GM21619 (cell line): ENCODE data around the gene ZC3H15.
"Not testable (repeated sequence)": the region's sequence is repeated elsewhere in the genome, so short reads cannot be mapped to it uniquely, and the experiment has no call there.

Source experiments
- ATAC-seq: cut with Tn5 transposase; IDR thresholded peaks from one replicate; pipeline ENCODE4 v1.9.1; 2021; ENCODE audit not compliant: unreplicated experiment

Gene ZC3H15

DNA sequence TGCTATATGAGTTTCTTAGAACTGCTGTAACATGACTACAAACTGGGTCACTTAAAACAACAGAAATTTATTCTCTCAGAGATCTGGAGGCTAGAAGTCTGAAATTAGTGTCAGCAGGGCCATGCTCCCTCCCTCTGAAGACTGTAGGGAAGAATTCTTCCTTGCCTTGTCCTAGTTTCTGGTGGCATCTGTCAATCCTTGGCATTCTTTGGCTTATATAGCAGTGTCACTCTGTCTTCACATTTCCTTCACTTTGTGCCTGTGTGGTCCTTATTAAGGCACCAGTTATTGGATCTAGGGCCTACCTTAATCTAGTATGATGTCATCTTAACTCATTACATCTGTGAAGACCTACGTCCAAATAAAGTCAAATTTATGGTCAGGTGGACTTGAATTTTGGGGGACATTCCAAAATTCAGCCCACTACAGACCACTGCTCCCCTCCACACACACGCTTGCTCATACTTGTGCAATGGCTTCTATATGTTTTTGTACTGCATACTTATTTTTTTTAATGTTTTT, 7.6 kb downstream of the ZC3H15 start:
- ATAC-seq = no peak

DNA sequence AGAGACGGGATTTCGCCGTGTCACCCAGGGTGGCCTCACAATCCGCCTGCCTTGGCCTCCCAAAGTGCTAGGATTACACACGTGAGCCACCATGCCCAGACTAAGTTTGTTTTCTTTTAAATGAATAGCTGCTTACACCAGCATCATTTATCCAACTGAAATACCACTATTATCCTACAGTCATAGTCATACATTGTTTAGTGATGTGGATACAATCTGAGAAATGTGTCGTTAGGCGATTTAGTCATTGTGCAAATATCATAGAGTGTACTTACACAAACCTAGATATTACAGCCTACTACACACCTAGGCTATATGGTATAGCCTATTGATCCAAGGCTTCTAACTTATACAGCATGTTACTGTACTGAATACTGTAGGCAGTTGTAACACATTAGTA, 10.3 kb downstream of the ZC3H15 start:
- ATAC-seq = no peak

DNA sequence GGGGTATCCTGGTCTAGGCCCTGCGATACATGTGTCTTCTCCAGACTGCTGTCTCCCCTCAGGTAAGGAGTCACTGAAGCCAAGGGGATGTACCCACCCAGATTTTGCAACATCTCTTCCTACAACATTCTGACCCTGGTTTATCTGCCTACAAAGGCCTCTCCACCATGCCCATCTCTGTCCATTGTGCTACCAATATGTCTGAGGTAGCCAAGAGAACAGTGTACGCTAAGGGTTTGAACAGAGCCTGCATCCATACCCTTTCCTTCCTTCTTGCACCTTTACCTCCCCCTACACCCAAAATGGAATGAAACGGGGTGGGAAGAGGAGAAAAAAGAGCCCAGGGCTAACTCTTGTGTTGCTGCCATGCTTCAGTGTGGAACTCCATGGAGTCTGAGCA, 11.9 kb downstream of the ZC3H15 start:
- ATAC-seq = no peak

DNA sequence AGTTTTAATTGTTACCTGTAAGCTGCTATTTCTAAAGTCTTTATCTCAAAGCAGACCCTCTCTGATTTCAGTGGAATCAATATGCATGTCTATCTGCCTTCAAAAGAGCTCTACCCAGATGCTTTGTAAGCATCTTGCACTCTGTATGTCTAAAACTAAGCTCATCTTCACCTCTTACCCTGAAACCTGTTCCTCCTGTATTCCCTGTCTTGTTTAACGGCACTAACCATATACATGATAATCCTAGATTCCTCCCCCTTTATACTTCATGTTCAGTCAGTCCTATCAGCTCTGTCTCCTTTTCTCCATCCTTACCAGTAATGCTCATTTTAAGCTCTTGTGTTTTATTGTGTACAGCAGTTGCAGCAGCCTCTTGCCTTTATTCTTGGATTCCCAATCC, 12.8 kb downstream of the ZC3H15 start:
- ATAC-seq = no peak

DNA sequence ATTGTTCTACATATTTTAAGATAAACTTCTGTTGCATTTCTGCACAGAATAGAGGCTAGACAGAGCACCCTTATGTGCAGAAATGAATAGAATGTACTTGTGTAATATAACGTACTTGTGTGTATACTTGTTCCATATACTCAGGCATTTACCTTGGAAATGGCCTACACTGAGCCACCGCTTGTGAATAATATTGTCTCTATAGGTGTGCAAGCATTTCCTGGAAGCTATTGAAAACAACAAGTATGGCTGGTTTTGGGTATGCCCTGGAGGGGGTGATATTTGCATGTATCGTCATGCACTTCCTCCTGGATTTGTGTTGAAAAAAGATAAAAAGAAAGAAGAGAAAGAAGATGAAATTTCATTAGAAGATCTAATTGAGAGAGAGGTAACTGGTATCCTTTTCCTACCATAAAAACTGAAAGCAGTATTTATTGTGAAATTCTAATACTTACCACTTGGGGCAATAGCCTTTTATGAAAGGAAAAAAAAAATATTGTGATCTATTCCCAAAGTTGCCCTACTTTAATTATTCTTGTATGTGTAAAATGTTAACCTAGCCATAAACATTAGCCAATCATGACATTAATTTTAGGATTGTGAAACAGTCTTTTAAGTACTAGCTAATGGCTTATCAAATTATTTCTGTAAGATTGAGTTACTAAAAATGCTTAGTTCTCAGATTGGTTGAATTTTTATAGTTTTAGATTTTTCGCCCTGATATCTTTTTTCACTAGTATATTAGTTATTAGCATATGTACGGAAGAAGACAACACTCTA, 18.0 kb downstream of the ZC3H15 start:
- ATAC-seq = peak; percentile 50

DNA sequence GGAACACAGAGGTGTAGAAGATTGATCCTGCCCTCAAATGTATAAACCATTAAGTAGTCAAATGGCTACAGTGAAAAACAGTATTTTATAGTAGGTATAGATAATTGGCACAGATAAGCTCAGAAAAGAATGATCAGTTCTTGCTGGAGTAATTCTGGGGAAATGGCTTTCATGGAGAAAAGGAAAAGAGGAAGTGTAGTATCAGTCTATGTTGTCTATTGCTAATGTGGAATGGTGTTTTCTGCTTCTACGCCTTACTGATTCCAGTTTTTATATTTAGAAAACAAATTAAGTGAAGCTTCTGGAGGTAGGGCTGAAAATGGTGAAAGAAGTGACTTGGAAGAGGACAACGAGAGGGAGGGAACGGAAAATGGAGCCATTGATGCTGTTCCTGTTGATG, 22.2 kb downstream of the ZC3H15 start:
- no peak for ATAC-seq

DNA sequence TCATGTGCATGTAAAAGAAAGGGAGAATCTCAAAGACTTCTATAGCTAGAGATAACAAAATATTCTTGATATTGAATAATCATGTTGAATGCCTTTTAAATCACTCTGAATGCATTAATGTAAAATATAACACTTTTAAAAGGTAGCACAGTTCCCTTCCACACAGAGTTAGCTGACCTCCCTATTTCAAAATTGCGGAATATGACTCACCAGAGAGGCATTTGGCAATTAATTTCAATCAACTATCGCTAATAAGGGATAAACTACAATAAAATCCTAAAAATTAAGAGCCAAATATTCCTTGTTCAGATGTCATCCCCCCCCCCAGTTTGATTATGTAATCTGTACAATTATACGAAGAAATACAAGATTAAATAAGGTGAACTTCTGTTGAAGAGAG, 29.3 kb downstream of the ZC3H15 start:
- no peak for ATAC-seq

DNA sequence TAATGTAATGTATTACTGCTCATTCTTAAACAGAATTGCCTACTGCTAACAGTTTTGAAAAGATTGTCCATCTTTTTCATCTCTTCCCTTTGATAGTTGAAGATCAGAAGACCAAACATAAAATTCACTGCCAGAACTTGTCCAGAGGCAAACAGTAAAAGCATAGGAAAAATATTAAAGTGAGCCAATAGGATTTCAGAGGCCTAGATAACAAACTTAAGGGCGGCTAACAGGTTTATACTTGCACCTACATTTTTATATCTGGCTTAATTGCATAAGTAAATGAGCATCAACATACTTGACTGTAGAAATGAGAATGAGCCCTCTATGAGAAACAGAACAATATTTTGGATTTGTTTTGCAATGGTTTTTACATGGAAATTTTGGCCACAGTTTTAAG, 30.3 kb downstream of the ZC3H15 start:
- ATAC-seq = no peak

DNA sequence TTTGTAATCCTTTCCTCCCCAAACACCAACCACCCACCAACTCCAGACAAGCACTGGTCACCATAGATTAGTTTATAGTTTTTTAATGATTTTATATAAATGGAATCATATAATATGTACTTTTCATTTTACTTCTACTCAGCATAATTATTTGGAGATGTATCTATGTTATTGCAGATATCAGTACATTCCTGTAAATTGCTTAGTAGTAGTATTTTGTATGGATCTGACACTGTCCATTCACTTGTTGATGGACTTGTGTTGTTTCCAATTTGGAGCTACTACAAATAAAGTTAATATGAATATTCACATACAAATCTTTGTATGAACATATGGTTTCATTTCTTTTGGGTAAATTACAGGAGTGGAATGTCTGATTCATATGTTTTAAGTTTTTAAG, 31.0 kb downstream of the ZC3H15 start:
- no peak for ATAC-seq

DNA sequence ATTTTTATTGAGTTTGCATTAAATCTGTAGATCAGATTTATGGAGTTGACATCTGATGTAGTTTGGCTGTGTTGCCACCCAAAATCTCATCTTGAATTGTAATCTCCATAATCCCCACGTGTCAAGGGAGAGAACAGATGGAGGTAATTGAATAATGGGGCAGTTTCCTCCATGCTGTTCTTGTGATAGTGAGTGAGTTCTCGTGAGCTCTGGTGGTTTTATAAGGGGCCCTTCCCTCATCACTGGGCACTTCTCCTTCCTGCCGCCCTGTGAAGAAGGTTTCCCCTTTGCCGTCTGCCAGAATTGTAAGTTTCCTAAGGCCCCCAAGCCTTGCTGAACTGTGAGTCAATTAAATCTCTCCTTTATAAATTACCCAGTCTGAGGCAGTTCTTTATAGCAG, 32.2 kb downstream of the ZC3H15 start:
- ATAC-seq = no peak

DNA sequence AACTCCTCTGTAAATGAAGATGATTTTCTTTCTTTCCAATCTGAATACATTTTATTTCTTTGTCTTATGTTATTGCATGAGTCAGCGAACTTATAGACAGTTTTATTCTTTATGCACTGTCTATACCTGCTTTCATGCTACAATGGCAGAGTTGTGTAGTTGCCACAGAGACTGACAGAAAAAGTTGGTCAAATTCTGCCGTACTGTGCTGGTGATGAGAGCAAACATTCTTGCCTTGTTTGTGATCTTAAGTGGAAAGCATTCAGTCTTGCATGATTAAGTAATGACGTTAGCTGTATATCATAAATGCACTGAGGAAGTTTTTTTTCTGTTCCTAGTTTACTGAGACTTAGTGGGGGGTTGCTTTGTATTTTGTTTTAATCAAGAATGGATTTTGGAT, 32.9 kb downstream of the ZC3H15 start:
- ATAC-seq = no peak

DNA sequence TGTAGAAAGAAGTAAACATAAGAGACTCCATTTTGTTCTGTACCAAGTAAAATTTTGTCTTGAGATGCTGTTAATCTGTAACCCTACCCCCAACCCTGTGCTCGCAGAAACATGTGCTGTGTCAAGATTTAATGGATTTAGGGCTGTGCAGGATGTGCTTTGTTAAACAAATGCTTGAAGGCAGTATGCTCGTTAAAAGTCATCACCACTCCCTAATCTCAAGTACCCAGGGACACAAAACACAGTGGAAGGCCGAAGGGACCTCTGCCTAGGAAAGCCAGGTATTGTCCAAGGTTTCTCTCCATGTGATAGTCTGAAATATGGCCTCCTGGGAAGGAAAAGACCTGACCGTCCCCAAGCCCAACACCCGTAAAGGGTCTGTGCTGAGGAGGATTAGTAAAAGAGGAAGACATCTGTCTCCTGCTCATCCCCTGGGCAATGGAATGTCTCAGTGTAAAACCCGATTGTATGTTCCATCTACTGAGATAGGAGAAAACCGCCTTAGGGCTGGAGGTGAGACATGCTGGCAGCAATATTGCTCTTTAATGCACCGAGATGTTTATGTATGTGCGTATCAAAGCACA, 35.6 kb downstream of the ZC3H15 start:
- ATAC-seq = not testable (repeated sequence)

DNA sequence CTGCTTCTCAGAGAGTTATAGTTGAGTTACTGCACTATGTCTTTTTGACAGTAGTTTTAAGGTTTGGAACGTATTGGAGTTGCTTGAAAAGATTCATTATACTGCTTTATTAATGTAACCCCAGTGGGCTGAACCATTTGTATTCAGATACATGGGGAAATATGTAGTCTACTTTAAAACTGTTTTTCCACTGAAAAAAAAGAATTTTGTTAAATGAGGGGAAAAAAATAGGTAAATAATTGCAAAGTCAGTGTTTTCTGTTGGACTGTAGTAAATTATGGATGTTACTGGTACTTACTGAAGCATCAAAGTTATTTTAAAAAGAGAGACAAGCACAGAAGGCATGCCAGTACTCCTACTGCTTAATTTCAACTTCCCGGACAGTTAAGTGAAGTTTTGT, 36.4 kb downstream of the ZC3H15 start:
- ATAC-seq = no peak

DNA sequence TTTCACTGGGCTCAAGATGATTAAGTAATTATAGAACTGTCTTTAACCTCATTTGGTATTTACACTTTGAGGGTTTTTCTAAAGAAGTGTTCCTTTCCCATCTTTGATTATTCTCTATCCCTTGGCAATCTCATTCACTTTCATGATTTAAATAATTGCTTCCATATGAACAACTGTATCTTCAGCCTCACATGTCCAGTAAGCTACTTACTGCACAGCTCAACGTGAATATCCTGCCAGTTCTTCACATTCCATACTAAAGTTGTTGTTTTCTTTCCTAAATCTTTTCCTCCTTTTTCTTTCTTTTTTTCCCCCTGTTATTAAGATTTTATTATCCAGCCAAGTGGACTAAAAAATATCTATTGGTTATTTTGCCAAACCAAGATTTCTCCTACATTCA, 37.7 kb downstream of the ZC3H15 start:
- no peak for ATAC-seq

DNA sequence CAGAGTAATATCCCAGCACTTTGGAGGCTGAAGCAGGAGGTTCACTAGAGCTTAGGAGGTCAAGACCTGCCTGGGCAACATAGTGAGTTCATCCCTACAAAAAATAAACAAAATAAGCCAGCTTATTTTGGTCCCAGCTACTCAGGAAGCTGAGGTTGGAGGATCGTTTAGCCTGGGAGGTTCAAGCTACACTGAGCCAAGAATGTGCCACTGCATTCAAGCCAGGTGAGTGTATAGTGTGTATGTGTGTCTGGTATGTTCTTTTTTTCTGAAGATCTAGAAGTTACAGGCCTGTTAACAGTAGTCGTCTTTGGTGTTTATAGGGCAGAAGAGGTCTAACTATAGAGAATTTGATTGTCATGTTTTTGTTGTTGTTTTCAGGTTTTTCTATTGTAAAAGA, 40.2 kb downstream of the ZC3H15 start:
- no peak for ATAC-seq

DNA sequence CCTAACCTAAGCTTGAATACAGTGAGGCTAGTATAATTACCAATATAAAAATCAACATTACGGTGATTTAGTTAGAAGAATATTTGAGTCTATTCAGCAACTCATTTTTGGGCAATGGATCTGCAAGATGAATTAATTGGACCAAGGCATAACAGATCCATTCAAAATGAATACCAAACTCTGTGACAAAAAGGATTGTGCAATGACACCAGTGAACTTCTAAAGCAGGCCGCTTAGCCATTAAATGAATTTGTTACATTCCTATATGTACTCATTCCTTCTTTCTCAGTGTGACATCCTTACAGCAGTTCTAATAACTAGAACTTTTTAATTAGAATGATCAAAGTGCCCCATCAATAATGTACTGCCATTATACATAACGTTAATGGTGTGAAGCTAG, 44.3 kb downstream of the ZC3H15 start:
- ATAC-seq = no peak

DNA sequence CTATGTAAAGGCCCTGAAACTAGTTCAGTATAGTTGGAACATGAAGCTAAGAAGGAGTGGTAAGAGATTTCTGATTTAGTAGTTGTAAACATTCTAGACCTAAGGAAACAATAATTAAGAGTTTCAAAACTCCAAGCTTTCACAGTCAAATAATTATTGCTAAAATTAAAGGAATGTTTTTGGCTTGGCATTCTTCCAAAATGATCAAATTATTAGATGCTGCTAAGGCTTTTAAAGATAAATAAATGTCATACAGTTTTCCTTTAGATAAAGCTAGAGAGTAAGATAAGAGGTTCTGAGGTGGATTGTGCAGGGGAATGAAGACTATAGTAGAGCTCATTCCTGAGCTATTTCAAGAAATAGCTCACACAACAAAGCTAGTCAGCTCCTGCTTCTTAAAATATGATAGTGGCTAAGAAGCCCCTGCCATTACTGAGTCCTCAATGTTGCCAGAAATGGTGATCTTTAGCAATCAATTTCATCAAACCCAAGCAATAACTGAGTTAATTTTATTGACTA, 45.3 kb downstream of the ZC3H15 start:
- no peak for ATAC-seq

DNA sequence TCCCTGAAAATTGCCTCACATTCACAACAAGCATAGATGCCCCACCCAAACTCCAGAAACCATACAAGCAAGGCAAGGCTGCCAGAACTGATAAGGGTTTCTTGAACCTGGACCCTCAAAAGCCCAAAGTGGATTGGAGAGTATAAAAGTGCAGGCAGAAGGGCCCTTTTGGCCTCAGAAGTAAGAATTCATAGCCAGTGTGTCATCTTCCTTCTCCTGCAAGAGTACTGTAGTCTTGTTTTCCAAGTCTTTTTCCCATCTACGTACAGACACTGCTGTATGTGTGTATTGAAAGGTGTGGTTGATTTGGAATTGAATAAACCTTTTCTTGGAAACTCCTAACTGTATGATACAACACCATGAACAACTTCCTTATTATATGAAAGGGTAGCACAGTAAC, 46.8 kb downstream of the ZC3H15 start:
- ATAC-seq = no peak

DNA sequence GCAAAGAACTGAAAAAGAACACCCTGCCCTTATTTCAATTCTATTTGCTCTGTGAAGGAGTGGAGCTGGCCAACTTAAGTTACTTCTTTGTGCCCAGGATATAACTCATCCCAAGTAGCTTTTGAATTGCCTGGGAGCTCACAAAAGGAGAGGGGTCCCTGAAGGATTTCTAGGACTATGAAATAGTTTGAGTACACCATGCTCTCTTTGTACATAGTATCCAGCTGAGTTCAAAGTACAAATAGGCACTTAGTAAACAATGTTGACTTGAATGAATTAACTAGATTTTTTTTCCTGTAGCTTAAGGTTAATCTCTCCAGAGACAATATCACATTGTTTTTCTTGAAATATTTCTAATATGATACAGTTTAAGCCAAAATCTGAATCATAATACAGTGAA, 47.7 kb downstream of the ZC3H15 start:
- no peak for ATAC-seq

DNA sequence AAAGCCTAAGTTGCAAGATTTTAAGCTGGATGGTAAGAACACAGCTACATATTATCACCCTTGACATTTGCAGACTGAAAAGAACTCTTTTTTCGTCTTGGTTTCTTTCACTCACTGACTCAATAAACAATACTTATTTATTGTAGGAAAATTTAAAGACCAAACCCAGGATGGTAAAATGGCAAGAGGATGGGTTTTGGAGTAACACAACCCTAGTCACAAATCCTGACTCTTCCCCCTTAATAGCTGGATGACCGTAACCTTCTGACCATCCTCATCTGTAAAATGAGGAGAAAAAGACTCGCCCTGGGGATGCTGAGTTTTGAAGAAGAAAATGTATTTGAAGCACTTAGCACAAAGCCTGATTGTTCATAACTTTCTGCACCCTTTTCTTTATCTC, 48.3 kb downstream of the ZC3H15 start:
- ATAC-seq = no peak

DNA sequence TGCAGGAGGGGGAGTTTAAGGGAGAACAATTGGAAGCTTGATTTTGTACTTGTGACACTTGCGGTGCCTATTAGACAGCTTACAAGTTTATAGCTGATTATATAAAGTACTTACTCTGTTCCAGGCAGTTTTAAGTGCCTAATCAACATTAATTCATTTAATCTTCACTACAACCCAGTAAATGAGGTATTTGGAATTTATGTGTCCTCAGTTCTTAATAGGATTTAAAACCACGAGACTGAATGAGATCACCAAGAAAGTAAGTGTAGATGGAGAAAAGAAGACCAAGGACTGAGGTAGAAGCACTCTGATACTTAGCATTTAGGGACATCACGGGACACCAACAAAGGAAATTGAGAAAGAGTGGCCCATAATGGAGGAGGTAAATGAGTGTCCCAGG, 49.8 kb downstream of the ZC3H15 start:
- no peak for ATAC-seq

DNA sequence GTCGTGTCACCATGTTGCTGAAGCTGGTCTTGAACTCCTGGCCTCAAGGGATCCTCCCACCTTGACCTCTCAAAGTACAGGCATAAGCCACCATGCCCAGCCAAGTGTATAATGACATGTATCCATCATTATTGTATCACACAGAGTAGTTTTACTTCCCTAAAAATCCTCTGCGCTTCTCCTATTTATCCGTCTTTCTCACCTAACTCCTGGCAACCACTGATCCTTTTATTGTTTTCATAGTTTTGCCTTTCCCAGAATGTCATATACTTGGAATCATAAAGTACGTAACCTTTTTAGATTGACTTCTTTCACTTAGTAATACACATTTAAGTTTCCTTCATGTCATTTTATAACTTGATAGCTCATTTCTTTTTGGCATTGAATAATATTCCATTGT, 51.0 kb downstream of the ZC3H15 start:
- no peak for ATAC-seq

DNA sequence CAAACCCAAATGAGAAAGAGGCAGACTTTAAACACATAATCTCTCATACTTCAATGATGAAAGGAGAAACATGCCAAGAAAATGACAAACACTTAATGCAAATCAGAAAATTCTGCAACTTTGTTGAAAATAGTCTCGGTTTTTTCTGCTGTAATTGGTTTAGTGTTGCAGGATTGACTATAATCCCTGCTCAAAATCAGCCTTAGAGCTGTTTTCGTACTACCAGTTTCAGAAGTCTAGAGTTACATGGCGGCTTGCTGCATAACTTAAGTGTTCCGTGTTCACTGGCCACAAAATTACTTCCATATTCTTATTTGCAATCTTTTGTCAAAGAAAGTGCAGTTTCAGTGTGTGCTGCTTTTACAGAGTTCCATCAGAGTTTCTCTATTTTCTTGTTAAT, 54.9 kb downstream of the ZC3H15 start:
- ATAC-seq = no peak
